Mucosa of gallbladder (tissue), 1 donor: ENCODE data around the gene ZBTB43. TPM values are rescaled to one million over a fixed set of nuclear protein-coding genes. Genes with fewer than 3 reads are reported as not detected.
"Not testable (repeated sequence)": the region's sequence is repeated elsewhere in the genome, so short reads cannot be mapped to it uniquely, and the experiment has no call there.

Experiments used
- DNase-seq: peaks from one replicate; pipeline ENCODE4 v3.0.0-alpha.2; 2020; ENCODE audit warnings: low spot score
- total RNA-seq: library from RNA; stranded (reverse); gene quantifications from one replicate; pipeline ENCODE4 v1.2.1, GENCODE V29; 2021
- donor health status: DM: no; HTN: no; CAD: no.

The ZBTB43 gene
- total RNA-seq, 1 donor from 2014 or later, result 15.0 TPM

DNA sequence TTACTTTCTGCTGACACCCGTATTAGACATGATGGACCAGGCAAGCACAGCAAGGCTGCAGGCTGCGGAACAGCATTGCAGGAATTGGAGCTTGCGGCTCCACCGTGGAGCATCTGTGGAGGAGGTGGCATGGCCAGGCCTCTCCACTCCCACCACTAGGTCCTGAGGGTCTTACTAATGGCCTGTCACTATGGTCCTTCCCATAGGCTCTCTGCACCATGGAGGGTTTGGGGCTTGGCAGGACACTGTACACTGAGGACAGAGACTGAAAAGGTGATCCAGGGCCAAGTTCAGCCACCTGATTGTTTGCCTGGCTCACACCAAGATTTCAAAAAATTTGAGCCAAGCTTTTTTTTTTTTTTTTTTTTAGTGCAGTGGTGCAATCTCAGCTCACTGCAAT lies 14.3 kb upstream of the ZBTB43 start:
- no peak for DNase-seq

DNA sequence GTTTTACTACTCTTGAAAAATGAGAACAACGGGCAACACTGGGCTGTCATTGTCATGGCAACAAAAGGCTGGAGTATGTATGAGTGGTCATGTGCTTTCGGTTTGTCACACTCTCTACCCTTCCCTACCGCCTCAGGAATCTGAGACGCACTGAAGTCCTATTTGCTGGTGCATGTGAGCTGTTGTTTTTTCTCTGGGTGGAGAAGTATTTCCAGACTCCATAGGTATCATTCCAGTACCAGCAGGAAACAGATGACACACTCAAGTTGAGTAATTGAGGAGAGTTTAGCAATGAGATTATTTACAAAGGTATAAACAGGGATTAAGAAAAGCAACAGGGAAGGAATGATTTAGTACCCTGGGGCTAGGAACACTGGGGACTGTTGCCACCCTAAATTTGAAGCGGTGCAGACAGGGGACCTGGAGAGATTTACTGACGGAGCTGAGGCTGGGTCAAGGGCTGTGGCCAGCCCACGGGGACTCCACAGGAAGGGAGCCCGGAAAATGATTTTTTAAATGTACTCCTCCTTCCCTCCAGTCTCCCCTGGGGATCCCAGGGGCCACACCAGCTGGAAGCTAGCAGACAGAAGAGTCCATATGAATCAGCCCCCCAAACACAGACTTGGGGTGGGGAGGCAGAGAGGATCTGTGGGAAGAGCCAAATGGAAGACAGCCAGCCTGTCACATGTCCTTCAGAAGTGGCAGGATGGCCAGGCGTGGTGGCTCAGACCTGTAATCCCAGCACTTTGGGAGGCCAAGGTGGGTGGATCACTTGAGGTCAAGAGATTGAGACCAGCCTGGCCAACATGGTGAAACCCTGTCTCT lies 13.2 kb upstream of the ZBTB43 start:
- DNase-seq, result no peak

DNA sequence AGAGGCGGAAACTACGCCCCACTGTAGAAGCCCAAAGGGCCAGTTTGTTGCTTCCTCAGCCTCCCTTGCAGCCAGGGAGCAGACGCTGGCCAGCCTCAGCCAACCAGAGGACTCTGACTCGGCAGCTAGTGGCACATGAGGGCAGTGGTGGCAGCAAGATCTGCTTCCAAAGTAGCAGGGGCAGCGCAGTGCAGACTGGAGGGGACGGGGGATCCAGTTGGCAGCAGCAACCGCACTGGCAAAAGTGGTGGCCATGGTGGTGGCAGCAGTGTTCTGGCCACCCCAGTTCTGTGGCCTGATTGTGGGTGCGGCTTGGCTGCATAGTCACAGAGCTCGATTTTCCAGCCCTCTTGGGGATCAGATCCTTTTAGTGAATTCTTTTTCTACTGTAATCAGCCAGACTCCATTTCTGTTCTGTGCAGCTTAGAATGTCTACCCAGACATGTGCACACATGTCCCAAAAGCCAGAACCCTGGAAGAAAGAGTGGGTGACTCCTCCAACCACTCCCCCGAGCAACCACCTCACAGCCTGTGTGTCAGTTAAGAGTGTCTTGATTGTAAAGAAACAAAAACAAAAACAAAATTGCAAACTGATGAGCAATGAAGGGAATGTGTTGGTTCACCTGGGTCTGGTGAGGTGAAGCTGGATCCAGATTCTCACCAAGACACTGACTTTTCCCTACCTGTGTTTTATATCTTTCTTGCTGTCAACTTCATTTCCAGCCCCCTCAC lies 11.0 kb upstream of the ZBTB43 start:
- DNase-seq, result no peak

DNA sequence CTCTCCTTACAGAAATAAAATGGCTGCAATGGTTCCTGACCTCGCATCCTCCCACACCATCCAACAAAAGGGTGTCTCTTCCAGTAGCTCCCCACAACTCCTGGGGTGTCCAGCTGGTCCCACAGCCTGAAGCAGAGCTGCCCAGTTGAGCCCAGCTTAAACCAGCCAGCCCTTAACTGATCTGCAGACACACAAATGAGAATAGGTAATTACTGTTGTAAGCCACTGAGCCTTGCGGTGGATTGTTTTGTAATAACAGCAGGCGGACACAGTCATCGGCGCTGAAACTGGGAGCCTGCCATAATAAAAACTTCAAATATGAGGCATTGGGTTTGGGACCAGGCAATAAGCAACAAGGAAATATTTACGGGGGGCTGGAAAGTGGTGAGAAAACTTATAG lies 10.4 kb upstream of the ZBTB43 start:
- no peak for DNase-seq

DNA sequence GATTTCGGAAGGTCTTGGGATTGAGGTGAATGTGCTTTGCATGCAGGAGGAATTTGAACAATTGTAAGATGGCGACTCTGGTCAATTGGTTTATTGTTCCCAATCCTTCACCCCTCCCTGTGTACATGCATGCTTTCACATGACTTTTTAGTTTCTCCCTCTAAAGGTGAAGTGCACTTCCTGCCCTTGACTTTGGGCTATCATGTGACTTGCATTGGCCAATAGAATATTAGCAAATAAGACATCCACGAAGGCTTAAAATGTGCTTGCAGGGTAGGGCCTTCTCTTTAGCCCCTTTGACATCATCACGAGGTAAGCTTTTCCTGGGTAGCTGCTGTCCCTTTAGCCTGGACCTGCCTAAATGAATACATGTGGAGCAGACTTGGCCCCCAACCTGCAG lies 8.1 kb upstream of the ZBTB43 start:
- no peak for DNase-seq

DNA sequence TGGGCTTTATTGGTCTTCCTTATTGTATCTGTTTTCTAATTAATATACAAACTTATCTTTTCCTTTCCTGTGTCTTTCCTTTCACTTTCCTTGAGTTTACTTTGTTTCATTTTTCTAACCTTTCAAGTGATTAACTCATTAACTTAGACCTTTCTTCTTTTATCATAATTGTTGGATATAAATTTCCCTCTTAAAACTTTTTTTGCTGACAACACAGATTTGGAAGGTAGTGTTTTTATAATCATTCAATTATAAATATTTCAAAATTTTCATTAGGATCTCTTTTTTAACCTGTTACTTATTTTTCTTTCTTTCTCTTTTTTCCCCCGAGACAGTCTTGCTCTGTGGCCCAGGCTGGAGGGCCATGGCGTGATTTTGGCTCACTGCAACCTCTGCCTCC lies 6.9 kb upstream of the ZBTB43 start:
- no peak for DNase-seq

DNA sequence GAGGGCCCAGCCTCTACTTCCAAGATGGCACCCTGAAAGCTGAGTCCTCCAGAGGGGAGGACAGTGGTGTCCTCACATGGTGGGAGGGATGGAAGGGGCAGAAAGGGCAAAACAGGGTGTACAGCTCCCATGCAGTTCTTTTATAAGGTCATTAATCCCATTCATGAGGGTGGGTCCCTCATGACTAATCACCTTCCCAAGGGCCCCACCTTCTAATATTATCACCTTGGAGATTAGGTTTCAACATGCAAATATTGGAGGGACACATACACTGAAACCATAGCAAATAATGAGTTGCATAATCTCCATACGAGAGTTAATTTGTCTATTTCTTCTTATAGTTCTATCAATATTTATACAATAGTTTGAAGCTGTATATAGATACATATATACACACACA lies 5.8 kb upstream of the ZBTB43 start:
- no peak for DNase-seq

DNA sequence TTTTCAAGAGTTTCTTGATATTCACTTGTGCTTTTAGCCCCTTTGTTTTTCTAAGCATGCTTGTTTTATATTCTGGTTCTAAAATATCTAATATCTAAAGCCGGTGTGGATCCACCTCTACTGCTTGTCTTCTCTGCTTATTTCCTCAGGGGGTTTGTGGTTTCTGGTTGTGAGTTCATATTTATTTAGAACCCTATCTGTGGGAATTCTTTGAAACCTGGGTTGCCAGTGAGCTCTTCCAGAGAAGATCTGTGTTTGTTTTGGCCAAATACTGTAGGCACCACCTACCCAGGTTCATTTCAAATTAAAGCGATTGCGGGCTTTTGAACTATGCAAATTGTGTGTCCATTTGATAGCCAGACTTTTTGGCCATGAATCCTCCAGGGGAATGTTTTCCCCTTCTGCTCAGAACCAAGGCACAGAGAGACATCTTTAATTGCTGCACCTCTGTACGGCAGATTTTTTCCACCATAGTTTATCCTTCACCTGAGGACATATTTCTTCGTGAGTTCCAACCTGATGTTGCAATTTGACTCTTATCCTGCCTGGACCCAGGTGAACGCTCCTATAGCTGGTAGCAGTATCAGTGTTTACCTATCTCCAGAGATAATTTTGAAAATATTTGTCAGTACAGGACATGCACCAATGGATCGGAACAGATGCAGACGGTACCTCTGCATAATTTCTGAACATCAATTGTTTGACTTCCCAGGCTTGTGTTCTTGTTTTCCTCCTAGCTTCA lies 2.4 kb upstream of the ZBTB43 start:
- DNase-seq, result no peak

DNA sequence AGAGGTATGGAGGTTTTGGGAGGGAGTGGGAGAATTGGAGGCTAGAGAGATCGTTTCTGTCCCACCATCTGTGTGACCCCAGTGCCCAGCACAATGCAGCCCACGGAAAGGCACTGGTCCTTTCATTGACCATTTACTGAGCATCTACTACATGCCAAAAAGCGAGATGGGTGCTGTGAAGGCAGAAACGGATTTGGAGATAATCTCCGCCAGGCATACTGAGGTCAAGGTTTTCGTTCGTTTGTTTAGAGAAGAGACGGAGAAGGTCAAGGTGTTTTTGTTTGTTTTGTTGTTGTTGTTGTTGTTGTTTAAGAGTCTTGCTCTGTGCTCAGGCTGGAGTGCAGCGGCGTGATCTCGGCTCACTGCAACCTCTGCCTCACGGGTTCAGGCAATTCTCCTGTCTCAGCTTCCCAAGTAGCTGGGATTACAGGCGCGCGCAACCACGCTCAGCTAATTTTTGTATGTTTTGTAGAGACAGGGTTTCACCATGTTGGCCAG lies 593 bp upstream of the ZBTB43 start:
- DNase-seq, result no peak

DNA sequence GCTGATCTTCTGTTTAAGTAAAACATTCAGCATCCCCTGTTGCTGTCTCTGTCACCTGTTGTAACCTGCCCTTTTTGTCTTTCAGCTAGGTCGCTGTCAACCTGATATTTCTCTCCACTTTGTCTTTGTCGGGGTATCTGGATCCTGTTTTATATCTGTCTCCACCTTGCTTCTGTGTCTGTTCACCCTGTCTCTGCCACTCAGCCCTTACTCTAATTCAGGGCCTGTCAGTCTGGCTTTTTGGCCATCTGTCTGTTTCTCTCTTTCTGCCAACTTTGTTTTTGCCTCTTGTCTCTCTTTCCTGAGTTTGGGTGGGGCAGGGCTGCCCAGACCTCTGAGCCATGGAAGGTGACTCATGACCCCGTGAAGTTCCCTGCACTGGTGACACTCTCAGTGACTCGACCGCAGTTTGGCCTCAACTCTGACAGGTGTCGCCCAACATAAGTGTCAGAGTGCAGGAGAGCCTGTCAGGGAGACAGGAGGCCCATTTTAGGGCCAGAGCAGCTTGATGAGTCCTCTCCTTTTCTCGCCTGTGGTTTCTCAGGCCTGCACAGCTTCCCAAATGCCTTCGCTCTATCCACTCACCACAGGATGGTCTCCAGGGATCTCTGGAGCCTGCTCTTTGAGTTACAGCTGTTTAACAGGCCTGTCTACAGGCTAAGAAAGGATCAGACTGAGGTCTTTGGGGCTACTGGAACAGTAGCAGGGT lies 868 bp downstream of the ZBTB43 start:
- DNase-seq, result peak; percentile 18

DNA sequence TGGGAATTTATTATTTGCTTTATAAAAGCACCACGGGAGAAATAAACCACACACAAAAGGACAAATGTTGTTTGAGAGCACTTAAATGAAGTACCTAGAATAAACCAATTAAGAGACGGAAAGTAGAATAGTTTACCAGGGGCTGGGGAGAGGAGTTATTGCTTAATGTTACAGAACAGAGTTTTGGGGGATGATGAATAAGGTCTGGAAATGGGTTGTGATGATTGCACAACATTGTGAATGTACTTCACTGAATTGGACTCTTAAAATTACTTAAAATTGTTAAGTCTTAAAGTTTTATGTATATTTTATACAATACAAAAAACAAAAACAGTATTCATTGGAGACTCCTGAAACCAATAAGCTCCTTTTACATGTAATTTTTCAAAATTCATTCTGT lies 1.5 kb downstream of the ZBTB43 start:
- no peak for DNase-seq

DNA sequence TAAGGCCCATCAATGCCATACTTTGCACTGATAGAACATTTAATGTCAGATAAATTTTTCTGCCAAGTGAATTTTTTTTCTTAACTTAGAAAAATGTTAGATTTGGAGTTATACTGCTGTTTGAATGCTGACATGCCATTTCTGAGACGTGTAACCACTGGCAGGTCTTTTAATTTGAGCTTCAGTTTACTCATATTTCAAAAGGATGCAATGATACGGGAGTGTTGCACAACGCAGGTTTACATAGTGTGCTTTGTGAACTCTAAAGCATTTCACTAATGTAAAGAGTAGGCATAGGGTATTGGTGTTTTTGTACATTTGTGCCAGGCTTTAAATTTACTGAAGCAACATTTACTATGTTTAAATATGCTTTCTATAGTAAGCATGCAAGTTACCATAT lies 4.2 kb downstream of the ZBTB43 start:
- DNase-seq, result no peak

DNA sequence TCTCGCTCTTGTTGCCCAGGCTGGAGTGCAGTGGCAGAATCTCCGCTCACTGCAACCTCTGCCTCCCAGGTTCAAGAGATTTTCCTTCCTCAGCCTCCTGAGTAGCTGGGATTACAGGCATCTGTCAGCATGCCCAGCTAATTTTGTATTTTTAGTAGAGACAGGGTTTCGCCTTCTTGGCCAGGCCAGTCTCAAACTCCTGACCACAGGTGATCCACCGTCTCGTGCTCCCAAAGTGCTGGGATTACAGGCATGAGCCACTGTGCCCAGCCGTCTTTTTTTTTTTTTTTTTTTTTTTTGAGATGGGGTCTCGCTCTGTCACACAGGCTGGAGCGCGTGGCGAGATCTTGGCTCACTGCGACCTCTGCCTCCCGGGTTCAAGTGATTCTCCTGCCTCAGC lies 5.4 kb downstream of the ZBTB43 start:
- DNase-seq, result not testable (repeated sequence)

DNA sequence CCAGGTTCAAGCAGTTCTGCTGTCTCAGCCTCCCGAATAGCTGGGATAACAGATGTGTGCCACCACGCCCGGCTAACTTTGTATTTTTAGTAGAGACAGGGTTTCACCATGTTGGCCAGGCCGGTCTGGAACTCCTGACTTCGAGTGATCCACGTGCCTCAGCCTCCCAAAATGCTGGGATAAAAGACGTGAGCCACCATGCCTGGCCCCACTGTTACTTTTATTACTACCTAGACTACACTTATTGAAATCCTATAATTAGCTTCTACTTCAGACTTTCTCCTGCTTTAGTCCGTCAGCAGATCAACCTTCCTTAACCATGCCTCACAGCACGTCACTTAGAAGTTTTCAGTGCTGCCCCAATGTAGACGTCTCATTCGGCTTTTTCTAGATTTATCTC lies 8.2 kb downstream of the ZBTB43 start:
- DNase-seq, result no peak

DNA sequence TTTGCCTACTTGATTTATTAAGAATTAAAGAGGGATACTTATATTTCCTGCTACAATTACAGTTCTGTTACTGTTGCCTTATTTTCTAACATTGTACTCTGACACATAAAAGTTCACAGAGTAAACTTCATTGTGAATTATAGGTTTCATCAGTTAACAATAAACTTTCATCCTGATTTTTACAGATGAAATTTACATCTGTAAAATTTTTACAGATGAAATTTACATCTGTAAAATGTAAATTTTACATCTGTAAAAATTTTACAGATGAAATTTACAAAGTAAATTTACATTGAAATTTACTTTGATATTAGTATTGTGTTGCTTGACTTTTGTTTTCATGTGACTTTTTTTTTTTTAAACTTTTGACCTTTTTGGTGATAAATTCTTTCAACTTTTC lies 9.3 kb downstream of the ZBTB43 start:
- no peak for DNase-seq

DNA sequence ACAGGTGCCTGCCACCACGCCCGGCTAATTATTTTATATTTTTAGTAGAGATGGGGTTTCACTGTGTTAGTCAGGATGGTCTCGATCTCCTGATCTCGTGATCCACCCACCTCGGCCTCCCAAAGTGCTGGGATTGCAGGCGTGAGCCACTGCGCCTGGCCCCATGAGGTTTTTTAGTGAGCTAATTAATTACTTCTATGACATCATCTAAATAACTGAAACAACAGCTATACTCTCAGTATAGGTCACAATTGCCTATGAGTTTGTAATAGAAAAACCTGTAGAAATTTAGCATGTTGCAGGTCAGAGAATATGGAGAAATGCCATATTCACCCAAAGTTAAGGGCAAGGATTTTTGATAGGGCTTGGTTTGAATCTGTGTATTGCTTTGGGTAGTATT lies 12.8 kb downstream of the ZBTB43 start:
- not testable (repeated sequence) for DNase-seq

DNA sequence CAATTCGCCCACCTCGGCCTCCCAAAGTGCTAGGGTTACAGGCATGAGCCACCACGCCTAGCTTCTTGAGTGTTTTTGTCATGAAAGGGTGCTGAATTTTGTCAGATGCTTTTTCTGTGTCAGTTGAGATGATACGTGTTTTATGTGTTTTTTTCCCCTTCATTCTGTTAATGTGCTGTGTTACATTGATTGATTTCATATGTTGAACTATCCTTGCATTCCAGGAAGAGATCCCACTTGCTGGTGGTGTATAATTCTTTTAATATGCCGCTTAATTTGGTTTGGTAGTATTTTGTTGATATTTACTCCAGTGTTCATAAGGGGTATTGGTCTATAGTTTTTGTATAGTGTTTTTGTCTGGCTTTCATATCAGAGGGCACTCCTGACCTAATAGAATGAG lies 13.6 kb downstream of the ZBTB43 start:
- no peak for DNase-seq

DNA sequence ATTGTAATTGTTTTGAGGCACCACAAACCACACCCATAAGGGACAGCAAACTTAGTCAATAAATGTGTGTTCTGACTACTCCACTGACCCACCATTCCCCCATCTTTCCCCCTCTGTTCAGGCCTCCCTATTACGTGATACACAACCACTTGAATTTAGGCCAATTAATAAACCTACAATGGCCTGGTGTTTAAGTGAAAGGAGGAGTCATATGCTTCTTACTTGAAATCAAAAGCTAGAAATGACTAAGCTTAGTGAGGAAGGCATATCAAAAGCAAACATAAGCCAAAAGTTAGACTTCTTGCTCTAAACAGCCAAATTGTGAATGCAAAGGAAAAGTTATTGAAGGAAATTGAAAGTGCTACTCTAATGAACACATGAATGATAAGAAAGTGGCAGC lies 14.6 kb downstream of the ZBTB43 start:
- DNase-seq, result no peak

DNA sequence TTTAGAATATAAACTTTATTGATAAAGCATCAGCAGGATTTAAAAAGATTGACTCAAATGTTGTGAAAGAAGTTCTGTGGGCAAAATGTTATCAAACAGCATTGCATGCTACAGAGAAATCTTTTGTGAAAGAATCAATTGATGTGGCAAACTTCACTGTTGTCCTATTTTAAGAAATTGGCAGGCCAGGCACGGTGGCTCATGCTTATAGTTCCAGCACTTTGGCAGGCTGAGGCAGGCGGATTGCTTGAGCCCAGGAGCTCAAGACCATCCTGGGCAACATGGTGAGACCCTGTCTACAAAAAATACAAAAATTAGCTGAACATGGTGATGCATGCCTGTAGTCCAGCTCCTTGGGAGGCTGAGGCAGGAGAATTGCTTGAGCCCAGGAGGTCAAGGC lies 17.4 kb downstream of the ZBTB43 start:
- DNase-seq, result no peak

DNA sequence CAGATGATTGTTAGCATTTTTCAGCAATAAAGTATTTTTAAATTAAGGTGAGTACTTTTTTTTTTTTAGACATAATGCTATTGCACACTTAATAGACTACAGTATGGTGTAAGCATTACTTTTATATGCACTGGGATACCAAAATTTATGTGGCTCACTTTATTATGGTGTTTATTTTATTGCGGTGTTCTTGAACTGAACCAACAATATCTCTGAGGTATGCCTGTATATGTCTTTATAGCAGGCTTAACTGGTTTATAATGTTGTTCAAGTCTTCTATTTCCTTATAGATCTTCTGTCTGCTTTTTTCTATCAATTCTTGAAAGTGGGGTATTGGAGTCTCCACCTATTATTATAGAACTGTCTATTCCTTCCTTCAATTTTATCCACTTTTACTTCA lies 18.0 kb downstream of the ZBTB43 start:
- no peak for DNase-seq

DNA sequence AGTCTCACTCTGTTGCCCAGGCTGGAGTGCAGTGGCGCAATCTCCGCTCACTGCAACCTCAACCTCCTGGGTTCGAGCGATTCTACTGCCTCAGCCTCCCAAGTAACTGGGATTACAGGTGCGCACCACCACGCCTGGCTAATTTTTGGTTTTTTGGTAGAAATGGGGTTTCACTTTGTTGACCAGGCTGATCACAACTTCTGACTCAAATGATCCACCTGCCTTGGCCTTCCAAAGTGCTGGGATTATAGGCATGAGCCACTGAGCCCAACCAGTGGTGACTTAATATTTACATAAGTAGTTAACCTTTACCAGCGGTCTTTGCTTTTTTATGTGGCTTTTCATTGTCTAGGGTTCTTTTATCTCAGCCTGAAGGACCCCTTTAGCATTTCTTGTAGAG lies 19.2 kb downstream of the ZBTB43 start:
- not testable (repeated sequence) for DNase-seq

DNA sequence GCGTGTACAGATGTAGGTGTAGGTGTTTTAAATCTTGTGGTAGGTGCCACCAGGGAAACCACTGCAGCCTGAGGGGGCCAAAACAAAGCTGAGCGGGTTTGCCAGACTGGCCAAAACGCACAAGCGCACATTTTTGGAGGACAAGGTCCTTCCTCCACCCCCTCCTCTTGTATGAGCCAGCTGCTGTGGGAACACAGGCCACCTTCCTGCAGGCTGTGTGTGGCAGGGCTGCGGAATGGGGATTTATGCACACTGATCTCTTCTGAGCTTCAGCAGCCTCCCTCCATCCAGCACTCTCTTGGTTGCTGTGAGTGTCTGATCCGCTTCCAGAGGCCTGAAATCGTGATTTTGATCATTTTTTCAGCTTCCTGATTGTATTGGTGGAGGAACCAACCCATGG lies 22.4 kb downstream of the ZBTB43 start:
- no peak for DNase-seq
